Testis (tissue), 2 donors: ENCODE measurements around the gene CLEC6A.

ENCODE experiments used
- POLR2A ChIP-seq: fragments of 450-650 bp; IDR thresholded peaks from one replicate; pipeline ENCODE4 v1.6.1; 2017; ENCODE audit warnings: antibody characterized with exemption, mild to moderate bottlenecking, moderate library complexity
- TF ChIP-seq, protein P1 (sequence below), 3 experiments: fragments of 450-650 bp in 2 of 3; fragments of 200-600 bp in 1 of 3; sonication (generic) in 1 of 3; IDR thresholded peaks; one replicate each; pipeline ENCODE4 v1.5.1; 2016 to 2019; ENCODE audit warnings: antibody characterized with exemption in 3 of 3, mild to moderate bottlenecking in 2 of 3, moderate library complexity in 1 of 3

DNA sequence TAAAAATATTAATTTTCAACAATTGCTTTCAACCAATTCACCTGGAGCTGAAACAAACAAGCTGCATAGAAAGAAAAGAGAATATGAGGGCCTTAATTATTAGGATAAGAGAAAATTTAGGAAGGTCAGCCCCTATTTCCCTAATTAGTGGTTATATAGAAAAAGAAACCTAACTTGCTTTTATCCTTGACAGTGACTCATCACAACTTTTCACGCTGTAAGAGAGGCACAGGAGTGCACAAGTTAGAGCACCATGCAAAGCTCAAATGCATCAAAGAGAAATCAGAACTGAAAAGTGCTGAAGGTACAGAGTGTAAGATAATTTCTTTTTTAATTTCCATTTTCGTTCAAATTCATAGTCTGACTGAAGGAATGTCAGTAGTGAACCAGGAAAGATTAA is 62.2 kb downstream of the CLEC6A start:
- TF ChIP-seq, protein P1, sequence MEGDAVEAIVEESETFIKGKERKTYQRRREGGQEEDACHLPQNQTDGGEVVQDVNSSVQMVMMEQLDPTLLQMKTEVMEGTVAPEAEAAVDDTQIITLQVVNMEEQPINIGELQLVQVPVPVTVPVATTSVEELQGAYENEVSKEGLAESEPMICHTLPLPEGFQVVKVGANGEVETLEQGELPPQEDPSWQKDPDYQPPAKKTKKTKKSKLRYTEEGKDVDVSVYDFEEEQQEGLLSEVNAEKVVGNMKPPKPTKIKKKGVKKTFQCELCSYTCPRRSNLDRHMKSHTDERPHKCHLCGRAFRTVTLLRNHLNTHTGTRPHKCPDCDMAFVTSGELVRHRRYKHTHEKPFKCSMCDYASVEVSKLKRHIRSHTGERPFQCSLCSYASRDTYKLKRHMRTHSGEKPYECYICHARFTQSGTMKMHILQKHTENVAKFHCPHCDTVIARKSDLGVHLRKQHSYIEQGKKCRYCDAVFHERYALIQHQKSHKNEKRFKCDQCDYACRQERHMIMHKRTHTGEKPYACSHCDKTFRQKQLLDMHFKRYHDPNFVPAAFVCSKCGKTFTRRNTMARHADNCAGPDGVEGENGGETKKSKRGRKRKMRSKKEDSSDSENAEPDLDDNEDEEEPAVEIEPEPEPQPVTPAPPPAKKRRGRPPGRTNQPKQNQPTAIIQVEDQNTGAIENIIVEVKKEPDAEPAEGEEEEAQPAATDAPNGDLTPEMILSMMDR (IDR thresholded peaks at IDR 0.05): no peak
- no peak for TF ChIP-seq POLR2A
